Endothelial cell (in vitro differentiated cells): ENCODE results near the gene TMEM151A. TPM values are rescaled to one million over a fixed set of nuclear protein-coding genes. Genes with fewer than 3 reads are reported as not detected.
"Not testable (repeated sequence)": the region's sequence is repeated elsewhere in the genome, so short reads cannot be mapped to it uniquely, and the experiment has no call there.

Source experiments
- DNase-seq: peaks from one replicate; pipeline ENCODE4 v3.0.0; 2021; ENCODE audit warnings: low spot score
- H3K27ac Mint-ChIP-seq: one replicate; pipeline ENCODE4 v1.8.0; 2021; ENCODE audit warnings: mixed read lengths, inconsistent platforms; ENCODE audit not compliant: unreplicated experiment
- H3K27me3 Mint-ChIP-seq: one replicate; pipeline ENCODE4 v1.8.0; 2021; ENCODE audit warnings: mild to moderate bottlenecking, moderate library complexity, mixed read lengths, inconsistent platforms; ENCODE audit not compliant: unreplicated experiment
- H3K36me3 Mint-ChIP-seq: one replicate; pipeline ENCODE4 v1.8.0; 2021; ENCODE audit warnings: mild to moderate bottlenecking, low read depth, mixed read lengths, inconsistent platforms; ENCODE audit not compliant: unreplicated experiment
- H3K4me1 Mint-ChIP-seq: one replicate; pipeline ENCODE4 v1.8.0; 2021; ENCODE audit warnings: mild to moderate bottlenecking, mixed read lengths, inconsistent platforms; ENCODE audit not compliant: unreplicated experiment
- H3K4me3 Mint-ChIP-seq: one replicate; pipeline ENCODE4 v1.8.0; 2021; ENCODE audit warnings: mild to moderate bottlenecking, mixed read lengths, inconsistent platforms; ENCODE audit not compliant: unreplicated experiment
- H3K9me3 Mint-ChIP-seq: one replicate; pipeline ENCODE4 v1.8.0; 2021; ENCODE audit warnings: mixed read lengths, inconsistent platforms; ENCODE audit not compliant: unreplicated experiment
- total RNA-seq: library from RNA; stranded (reverse); fragmentation: NEBNext Ultra II Directional; extraction: Animal tissue kit (Norgen Biotek cat#: 25700); gene quantifications from one replicate; pipeline ENCODE4 v1.2.1, GENCODE V29; 2021; ENCODE audit not compliant: unreplicated experiment
- TF ChIP-seq, protein P1 (sequence below): fragments of 200-600 bp; sonication (generic); IDR thresholded peaks from one replicate; pipeline ENCODE4 v1.5.0; 2021; ENCODE audit warnings: antibody characterized with exemption; ENCODE audit not compliant: unreplicated experiment

Gene TMEM151A
- total RNA-seq, 1 donor from 2014 or later: not detected

DNA sequence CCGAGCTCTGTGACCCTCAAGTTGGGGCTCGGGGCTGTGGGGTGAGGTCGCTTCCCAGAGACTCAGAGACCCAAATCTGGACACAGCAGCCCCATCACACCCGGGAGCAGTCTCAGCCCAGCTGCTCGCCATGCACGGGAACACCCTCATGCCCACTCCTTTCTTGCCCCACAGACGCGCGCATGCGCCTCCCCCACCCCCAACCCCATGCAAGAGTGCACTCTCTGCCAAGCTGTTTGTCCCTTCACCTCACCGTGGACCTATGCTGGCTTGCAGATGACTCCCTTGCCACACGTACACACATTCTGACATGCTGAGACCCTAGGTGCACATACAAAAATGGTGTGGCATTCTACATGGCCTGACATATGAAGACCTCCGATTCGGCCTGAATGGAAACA is 25.6 kb downstream of the TMEM151A start:
- Mint-ChIP-seq H3K27ac (peak overlapping the region; percentile 72), H3K4me3 (no peak overlapping the region), H3K4me1 (peaks cover 21% of the 10 kb centered on the region), H3K27me3 (peaks cover 24% of the 10 kb centered on the region), H3K36me3 (peaks cover 5% of the 10 kb centered on the region), H3K9me3 (no peaks in the 10 kb centered on the region)
- DNase-seq: no peak
- TF ChIP-seq, protein P1, sequence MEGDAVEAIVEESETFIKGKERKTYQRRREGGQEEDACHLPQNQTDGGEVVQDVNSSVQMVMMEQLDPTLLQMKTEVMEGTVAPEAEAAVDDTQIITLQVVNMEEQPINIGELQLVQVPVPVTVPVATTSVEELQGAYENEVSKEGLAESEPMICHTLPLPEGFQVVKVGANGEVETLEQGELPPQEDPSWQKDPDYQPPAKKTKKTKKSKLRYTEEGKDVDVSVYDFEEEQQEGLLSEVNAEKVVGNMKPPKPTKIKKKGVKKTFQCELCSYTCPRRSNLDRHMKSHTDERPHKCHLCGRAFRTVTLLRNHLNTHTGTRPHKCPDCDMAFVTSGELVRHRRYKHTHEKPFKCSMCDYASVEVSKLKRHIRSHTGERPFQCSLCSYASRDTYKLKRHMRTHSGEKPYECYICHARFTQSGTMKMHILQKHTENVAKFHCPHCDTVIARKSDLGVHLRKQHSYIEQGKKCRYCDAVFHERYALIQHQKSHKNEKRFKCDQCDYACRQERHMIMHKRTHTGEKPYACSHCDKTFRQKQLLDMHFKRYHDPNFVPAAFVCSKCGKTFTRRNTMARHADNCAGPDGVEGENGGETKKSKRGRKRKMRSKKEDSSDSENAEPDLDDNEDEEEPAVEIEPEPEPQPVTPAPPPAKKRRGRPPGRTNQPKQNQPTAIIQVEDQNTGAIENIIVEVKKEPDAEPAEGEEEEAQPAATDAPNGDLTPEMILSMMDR: no peak

DNA sequence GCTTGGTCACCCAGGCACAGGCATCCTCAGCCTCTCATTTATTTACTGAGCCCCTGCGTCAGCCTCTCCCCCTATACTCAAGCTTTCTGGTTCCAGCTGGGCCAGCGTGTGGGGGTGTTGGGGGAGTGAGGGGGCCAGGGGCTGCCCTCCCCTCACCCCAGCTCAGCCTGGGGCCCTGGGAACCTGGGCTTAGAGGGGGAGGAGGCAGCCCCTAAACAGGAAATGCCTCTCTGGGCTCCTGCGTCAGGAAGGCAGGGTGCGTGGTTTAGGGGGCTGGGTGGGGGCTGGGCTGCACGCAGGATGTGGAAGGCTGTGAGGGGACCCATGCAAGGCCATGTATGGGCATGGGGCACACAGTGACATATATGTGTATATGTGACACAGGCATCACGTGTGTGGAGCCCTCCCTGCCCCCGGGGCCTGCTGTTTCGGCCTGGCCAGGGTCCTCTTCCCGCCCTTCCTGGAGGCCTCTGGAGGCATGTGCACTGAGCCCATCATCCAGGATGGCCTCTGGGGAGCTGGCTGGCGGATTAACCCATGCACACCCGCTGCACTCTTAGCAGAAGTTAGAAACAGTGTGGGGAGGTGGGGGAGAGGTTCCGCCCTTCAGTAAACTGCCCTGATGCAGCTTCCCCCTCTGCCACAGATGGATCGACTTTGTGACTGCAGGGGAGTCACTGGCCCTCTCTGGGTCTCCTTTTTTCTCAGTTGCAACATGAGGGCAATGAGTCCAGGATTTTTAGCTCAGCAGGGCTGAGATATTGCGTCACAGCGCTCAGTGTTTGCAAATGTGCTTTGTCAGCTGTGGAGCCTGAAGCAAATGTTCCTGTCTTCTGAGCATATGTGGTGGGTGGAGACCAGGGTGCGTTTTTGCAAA is 26.3 kb downstream of the TMEM151A start:
- H3K27ac Mint-ChIP-seq: peak overlapping the region; percentile 72
- H3K27me3 Mint-ChIP-seq: peaks cover 25% of the 10 kb centered on the region
- peak overlapping the region; percentile 31 for H3K4me3 Mint-ChIP-seq
- peaks cover 5% of the 10 kb centered on the region for H3K36me3 Mint-ChIP-seq
- no peak for DNase-seq
- H3K9me3 Mint-ChIP-seq: no peaks in the 10 kb centered on the region
- peaks cover 21% of the 10 kb centered on the region for H3K4me1 Mint-ChIP-seq
- TF ChIP-seq, protein P1: no peak

- peaks cover 5% of the 10 kb centered on the region for H3K36me3 Mint-ChIP-seq
- TF ChIP-seq, protein P1: no peak
- no peaks in the 10 kb centered on the region for H3K9me3 Mint-ChIP-seq
- peaks cover 25% of the 10 kb centered on the region for H3K27me3 Mint-ChIP-seq
- DNase-seq: no peak
- H3K4me3 Mint-ChIP-seq: peak overlapping the region; percentile 12
- H3K27ac Mint-ChIP-seq: peak overlapping the region; percentile 36
- peaks cover 21% of the 10 kb centered on the region for H3K4me1 Mint-ChIP-seq
Observed at GRCh38 chr11:66318600-66318970, 26.9 kb downstream of the TMEM151A start.

DNA sequence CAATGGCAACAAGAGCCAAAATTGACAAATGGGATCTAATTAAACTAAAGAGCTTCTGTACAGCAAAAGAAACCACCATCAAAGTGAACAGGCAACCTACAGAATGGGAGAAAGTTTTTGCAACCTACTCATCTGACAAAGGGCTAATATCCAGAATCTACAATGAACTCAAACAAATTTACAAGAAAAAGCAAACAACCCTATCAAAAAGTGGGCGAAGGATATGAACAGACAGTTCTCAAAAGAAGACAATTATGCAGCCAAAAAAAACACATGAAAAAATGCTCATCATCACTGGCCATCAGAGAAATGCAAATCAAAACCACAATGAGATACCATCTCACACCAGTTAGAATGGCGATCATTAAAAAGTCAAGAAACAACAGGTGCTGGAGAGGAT is 28.6 kb downstream of the TMEM151A start:
- not testable (repeated sequence) for H3K36me3 Mint-ChIP-seq, H3K27ac Mint-ChIP-seq, DNase-seq, H3K9me3 Mint-ChIP-seq, H3K4me3 Mint-ChIP-seq
- H3K4me1 Mint-ChIP-seq: peaks cover 12% of the 10 kb centered on the region
- H3K27me3 Mint-ChIP-seq: peaks cover 16% of the 10 kb centered on the region

DNA sequence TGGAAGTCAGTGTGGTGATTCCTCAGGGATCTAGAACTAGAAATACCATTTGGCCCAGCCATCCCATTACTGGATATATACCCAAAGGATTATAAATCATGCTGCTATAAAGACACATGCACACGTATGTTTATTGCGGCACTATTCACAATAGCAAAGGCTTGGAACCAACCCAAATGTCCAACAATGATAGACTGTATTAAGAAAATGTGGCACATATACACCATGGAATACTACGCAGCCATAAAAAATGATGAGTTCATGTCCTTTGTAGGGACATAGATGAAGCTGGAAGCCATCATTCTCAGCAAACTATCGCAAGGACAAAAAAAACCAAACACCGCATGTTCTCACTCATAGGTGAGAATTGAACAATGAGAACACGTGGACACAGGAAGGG is 29.1 kb downstream of the TMEM151A start:
- Mint-ChIP-seq H3K27me3 (peaks cover 13% of the 10 kb centered on the region), H3K4me1 (peaks cover 12% of the 10 kb centered on the region)
- H3K9me3 Mint-ChIP-seq, H3K36me3 Mint-ChIP-seq, DNase-seq, H3K4me3 Mint-ChIP-seq, H3K27ac Mint-ChIP-seq: not testable (repeated sequence)

GRCh38 chr11:66321606-66322005 is 29.9 kb downstream of the TMEM151A start:
- no peak overlapping the region for H3K27ac Mint-ChIP-seq
- H3K36me3 Mint-ChIP-seq: no peaks in the 10 kb centered on the region
- H3K27me3 Mint-ChIP-seq: peaks cover 13% of the 10 kb centered on the region
- H3K4me1 Mint-ChIP-seq: peaks cover 16% of the 10 kb centered on the region
- H3K9me3 Mint-ChIP-seq: no peaks in the 10 kb centered on the region
- H3K4me3 Mint-ChIP-seq: no peak overlapping the region
- TF ChIP-seq, protein P1: no peak
- no peak for DNase-seq
